NCI-H2196 (cell line): Measurements from ENCODE around the gene PPP2R2B.
A peak's percentile ranks its signal among the peaks of the same experiment; 100 is the strongest.

Experiments
- DNase-seq: peaks from one replicate; lab custom pipeline; 2025; ENCODE audit not compliant: unreplicated experiment; lab: John Stamatoyannopoulos, UW

PPP2R2B gene

DNA sequence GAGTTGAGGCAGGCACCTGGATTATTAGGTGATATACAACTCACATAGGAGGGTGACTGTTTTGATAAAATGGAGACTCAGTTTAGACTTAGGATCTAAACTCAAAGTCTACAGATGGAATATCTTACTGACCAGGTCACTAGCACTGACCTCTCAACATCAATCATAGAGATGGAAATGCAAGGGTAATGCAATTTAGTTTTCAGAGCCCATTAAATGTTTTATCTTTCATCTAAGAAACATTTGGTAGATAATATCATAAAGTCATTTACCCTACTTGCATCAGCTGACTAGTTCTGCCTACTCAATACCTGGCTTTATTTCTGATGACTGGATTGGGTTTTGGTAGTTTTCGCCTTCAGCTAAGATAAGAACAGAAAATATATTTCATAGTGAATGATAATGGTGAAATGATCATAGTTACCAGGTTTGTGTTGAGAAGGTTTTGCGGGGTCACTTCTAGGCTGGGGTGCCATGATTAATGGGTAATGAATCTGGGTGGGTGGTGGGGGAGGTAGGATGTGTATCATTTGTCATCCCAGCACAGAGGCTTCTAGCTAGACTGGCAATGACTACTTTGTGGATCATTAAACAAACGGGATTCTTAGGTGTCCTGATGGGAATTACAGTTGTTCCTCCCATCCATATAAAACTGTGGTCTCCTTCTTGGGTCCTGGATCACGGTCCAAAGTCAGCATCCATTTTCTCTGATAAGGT, 173.4 kb downstream of the PPP2R2B start:
- DNase-seq: no peak

DNA sequence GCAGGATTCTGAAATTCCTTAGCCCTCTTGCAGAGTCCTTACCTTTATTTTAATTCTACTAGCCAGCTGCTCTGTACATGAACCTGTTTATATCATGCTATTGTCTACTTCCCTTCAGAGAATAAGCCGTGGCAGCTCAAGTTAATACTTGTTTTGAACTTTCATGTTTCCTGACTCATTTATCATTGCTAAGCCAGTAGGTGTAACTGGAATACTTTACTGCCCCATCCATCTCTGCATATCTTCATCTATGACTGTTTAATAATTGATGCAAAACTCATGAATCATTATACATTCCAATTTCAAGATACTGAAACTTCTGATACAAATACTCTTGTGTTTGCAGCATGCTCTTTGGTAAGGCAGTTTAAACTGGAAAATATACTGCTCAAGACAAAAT, 174.7 kb downstream of the PPP2R2B start:
- DNase-seq: no peak

DNA sequence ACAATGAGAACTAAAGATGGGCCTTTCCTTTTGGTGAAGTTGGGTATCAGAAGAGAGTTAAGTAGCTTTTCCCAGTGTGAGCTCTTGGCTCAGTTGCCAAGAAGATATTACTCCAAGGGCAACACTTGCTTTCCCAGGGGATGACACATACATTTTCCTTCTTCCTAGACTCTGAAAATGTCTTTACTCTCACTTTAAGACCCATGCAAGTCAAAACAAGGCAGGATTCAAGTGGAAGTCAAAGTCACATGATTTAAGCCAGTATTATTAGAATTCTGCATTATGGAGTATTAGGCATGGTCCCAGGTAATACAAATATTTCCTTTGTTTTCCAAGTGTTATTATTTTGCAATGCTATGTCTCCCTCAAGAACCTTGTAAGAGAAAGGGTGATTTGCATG, 175.1 kb downstream of the PPP2R2B start:
- DNase-seq: no peak

DNA sequence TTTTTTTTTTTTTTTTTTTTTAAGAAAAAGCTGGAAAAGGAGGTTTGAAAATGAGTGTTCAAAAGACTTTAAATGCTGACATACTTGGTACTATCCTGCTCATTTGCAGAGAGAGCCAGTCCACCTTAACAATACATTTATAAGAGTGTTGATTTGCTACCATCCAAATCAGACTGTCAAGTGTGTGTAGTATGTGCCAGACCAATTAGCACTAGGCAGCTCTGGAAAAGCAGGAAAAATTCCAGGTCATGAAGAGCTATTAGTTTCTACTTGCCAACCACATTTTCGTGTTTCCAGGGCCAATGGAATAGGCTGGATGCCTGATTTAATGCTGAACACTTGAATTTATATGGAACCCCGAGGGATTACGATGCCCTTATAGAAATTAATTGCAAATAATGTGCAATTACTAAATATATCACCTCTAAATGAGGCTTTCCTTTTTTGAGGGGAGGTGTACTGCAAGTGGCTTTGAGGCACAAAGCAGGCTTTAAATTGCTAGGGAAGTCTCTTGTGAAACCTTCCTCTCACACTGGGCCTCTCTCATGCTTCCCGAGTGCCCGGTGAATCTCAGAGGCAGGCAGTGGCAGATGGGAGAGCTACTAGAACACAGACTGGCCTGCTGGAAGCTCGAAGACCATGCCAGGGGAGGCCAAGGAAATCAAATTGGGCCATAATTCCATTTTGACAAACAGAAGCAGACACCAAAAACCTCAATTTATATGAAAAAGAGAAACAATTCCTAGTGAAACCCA, 178.7 kb downstream of the PPP2R2B start:
- DNase-seq: no peak

DNA sequence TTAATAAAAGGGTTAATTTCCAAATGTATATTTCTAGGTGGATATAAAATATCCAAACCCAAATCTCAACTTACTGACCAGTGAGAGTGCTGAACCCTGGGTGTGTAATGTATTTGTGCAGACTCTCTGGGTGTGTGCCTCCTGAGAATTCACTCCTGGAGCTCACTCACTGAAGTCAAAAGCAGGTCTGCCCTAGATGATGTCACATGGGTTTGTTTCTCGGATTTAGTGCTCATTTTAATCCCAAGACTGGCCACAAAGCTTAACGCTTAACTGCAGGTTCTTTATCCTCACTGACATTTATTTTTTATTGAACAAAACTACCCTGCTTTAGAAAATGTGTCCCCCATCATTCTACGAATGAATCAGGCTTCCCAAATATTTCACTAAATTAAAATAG, 179.4 kb downstream of the PPP2R2B start:
- no peak for DNase-seq

DNA sequence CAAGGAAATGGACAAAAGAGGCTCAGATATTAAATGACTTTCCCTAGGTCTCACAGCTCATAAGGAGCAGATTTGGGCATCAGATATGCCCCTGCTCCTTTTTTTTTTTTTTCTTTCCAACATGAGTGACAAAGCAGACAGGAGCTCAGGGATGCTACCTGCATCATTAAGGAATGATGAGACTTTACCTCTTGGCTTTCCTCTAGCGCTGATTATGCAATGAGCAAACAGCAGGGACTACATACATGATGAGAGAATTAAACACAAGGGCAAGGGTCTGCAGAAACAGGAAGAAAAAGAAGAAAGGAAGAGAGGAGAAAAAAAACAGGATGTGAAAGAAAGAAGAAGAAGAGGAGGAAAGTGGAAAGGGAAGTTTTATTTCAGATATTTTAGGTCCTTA, 179.9 kb downstream of the PPP2R2B start:
- no peak for DNase-seq

DNA sequence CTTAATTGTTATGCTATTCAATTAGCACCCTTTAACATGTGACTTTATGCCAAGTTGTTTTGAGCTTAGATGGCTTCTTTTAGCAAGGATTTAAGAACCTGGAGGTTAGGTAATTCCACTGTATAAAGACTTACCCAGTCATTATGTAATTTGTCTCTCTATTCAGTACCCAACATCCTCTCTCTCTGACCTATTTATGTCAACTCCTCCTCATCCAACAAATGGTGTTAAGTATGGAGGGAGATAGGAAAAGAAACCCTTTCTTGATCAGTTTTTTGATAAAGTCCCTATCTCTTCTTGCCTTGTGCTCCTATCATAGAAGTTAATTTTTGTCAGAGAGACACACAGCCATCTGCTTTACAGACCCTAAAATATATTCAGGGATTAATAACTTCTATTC, 181.3 kb downstream of the PPP2R2B start:
- DNase-seq: no peak

DNA sequence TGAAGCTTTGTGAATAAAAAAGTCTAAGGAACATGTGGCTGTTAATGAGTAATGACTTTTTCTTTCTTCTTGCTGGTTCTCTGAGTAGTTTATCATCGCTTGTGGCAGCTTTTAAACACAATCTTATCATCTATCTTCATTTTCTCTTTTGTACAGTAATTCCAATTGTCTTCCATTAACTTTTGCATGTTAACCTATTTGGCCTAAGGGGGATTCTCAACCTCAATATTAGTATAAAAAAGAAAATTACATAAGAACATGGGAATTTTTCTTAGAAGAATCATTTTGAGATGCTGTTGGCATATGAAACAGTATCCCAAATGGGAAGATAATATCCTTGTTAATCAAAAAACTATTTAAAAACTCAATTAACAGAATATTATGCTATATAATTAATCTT, 182.9 kb downstream of the PPP2R2B start:
- DNase-seq: no peak

DNA sequence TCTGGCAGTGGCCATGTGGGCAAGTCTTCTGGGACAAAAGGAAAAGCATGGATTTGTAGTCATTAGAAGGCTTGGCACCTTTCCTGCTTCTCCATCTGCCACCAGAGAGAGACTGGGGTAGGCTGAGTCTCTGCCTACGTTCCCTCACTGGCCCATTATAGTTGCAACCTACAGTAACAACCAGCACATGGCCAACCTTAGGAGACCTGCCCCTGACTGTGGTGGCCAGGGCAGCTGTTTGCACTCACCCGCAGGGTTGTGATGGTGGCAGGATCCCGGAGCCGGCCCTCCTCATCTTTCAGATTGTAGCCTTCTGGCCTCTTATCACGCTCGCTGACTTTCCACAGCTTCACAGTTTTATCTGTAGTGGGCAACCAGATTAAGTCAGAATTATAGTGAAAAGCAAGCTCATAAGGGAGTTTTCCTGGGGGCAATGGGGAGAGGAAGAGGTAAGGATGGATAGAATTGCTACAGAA, 187.6 kb downstream of the PPP2R2B start:
- no peak for DNase-seq

DNA sequence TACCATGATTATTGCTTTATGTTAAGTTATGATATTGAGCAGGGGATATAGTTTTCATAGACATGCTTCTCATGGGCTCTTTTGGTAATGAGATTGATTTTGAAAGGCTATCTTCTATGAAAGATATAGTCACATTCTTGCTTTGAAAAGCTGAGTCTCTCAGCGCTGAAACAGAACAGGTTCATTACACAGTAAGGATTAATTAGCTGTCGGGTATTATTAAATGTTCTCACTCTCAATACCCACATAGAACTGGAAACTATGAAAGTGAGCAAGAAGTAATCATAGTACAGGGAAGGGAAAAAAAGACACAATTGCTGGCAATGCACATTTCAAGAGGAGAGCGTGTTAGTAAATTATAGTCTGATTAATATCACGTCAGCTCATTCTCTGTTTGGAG, 190.9 kb downstream of the PPP2R2B start:
- DNase-seq: no peak

DNA sequence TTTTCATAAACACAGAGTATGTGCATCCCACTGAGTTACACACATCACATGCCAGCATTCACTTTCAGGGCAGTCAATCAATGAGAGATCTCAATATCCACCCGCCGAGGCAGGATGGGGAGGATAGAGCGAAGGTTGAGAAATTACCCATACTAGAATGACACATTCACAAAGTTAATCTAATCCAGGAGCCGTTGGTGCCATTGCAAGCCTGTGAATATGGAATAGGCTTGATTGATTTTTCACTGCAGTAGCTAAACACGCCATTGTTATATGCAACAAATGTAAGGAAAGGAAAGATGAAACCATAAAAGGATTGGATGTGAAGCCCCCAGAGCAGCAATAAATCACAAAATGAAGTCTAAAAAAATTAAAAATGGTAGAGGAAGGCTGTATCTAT, 194.7 kb downstream of the PPP2R2B start:
- DNase-seq: no peak

DNA sequence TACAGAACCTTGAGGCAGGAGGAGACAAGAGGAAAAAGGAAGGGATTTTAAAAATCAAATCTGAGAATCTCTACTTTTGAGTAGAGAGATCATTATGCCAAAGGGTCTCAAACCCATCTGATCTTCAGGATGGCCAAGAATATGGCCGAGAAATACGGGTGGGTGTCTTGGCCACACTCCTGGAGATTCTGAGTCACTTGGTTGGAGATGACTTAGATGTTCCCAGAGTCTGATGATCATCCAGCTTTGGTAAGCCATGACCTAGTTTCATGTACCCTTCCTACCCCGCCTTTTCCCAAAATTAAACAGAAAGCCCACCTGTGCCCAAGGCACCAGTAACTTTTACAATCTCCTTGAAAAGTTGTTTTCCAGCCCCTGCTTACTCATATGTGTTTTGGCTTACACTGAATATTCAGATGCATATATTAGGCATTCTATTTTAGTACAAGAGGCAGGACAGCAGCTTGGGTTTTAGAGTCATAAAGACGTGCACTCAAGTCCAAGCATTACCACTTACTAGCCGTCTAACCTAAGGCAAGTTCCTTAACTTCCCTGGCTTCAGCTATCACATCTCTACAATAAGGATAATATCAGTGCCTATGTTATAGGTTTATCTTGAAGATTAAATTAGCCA, 195.5 kb downstream of the PPP2R2B start:
- no peak for DNase-seq

DNA sequence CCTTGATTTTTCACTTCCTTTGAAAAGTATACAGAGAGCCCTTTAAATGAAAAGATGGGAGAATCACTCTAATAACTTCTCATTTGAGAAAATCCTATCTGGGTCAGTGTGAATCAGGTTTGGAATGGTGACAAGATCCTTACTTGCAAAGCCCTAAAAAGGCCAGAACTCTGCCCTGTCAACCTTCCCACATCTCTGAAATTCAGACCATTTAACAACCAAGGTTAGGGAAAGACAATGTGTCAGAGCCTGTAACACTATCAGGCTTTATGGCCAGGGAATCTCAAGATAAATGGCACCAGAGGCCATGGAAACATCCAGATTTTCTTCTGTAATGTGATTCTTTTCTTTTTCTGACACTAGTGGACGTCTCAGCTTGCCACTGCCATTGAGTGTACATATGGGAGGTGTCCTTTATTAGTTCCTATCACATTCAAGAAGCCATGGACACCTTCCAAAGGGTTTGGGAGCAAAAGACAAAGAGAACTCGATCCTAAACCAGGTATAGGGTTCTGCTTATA, 196.9 kb downstream of the PPP2R2B start:
- DNase-seq: no peak

DNA sequence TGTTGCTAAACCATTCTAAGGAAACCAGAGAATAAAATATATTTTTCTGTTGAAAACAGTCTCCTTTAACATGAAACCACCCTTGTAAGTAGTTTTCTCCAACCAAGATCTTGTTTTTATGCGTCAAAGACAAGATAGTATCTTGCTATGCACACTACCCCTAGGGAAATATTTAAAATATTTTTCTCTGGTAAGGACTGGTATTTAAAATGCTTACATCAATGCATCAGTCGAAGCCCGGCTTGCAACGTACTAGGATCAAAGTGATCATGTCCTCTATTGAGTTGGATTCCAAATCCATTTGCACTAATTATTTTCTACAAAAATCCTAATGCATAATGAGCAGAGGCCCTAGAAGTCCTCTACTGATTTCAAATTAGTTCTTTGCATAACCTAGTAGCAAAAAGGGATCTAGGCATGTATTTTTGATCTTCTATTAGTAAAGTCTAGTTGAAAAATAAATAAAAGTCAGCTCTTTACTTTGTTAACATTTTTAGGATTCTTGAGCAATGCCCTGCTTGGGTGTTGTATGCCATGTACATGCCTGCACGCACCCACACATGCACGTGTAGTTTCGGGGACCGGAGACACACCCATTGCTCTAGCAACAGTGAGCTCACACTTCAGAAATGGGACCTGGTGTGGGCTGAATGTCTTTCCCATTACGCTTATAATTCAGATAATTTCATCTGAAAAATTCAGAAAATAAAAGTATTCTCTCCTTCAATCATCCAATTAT, 197.5 kb downstream of the PPP2R2B start:
- DNase-seq: no peak

DNA sequence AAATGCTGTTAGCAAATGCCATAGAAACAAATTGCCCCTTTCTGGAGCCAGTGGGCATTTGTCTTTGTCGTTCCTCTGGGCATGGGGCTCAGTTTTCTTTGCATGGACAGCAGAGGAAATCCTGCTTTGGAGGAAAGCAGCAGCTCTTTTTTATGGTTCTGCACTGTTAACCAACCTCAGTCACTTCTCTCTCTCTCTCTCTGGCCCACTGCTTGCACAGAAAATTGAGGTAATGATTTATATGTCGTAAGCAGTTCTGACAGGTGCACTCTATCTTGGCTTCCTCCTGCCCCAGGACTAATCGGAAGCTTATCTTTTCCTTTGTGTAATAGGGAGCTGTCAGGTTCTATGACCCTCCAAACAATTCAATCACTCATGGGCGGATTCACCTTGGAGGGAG, 202.9 kb downstream of the PPP2R2B start:
- DNase-seq: no peak

DNA sequence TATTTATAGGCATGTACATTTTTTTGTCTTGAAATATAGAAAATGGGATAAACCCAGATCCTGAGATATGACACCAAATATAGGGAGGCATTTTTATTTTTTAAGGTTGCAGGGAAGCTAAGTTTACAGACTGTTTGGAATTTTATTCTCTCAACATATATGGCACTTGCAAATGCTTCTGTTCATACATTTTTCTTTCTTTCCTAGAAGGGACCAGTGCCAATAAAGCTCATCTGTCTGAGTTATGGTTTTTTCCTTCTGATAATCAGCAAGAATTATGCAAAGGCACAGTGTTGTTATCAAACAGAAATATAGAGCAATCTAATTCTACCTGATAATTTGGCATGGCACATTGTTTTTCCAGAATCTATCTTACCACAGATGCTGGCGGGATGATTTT, 205.7 kb downstream of the PPP2R2B start:
- DNase-seq: no peak

DNA sequence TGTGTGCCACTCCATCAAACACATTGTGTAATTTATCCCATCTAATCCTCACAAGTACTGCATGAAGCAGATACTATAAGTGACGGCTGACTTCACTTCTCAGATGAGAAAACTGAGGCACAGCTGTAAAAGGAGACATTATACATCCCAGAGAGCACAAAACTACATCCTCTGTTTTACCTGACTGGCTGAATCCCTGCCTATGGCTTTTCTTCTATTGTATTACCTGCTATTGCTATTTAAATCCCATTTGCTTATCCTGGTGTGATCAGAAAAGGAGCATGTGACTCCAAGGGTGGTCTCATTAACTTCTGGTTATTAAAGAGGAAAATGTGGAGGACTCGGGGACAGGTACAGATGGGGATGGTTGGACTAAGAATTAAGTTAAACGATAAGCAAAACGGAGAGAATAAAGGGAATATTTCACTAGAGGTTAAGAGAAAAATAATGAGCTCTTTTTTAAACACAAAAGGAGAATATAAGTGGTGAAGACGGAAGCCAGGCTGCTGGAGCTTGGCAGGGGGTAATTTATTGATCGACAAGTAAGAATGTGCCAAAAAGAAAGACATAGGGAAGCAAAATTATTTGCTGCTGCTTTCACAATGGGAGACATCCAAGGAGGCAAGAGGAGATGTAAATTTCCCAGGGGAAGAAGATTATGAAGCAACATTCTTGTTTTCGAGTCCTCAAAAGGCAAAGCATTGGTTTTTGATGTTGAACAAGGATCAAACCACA, 206.8 kb downstream of the PPP2R2B start:
- no peak for DNase-seq

DNA sequence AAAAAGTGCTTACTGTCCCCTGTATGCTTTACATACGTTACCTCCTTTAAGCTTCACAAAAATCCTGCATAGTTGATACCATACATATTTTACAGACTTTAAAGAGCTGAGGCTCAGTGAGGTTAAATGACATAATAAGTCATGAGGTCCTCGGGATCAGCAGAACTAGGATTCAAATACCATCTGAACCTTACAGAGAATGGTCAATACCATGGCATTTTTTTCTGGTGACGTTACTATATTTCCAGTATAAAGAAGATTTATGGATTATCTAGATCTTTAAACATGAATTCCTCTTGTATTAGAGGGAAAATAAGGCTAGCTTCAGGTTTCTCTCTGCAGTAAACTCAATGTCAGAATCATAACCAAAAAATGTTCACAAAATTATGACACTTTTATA, 208.9 kb downstream of the PPP2R2B start:
- DNase-seq: no peak

DNA sequence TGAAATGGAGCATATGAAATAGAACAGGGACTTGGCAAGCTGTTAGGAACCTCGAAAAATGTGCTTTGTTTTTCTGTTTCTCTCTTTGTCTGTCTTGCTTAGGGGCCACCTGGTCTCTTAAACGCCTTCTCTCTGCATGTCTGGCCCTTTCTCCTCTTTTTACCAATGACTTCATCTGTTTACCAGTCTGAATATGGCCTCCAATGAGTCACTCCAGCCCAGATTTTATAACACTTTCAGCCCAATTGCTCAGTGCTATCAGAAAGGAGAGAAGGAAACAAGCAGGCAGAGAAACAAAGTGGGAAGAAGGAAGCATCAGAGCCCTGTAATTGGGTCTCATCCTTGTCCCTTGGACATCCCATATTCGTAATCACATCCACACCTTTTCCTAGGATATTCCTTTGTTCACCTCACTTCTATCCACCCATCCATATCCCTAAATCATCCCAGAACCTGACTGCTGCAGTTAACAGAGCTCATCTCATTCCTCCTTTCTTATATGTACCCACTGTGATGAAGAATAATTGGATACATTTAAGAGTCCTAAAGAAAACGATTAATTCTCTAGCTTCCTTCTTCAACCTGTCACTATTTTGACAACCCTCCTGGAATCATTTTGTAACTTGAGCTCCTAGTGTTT, 210.8 kb downstream of the PPP2R2B start:
- DNase-seq: peak; percentile 61

DNA sequence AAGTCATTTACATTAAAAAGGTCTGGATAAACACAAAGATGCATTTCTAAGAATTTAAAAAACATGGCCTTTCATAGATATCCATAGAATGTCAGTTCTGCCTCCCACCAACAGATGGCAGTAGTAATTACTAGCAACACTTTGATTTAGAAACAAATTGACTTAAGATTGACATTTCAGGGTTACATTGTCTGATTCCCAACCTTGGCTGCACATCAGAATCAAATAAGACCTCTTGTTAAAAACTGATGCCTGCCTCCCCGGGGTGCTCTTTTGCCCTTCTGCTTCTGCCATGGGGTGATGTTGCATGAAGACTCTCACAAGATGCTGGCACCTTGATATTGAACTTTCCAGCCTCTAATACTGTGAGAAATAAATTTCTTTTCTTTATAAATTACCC, 216.3 kb downstream of the PPP2R2B start:
- no peak for DNase-seq
